GM12872 (cell line): ENCODE data around the gene KCNK15.

Experiments
- TF ChIP-seq, protein P1 (sequence below): IDR thresholded peaks from 3 replicates; pipeline ENCODE4 v1.5.1; 2011; ENCODE audit warnings: low read depth, mild to moderate bottlenecking, low read length, moderate library complexity; ENCODE audit not compliant: insufficient read depth

Gene KCNK15

DNA sequence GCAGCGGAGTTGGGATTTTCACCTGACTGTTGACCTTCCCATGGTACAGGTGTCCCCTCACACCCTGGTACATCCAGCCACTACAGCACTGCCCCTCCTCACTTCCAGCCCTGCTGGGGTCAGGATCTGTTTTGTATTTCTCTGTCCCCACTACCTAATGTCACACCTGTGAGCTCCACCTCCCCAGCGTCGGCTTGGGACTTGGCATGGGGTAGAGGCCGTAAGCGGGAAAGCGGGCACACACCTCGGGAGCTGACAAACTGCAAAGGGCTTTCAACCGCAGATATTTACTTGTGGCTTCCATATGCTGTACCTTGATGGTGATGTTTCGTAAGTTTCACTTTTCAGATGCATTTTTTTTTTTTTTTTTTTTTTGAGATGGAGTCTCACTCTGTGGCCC is 35.9 kb upstream of the KCNK15 start:
- TF ChIP-seq, protein P1, sequence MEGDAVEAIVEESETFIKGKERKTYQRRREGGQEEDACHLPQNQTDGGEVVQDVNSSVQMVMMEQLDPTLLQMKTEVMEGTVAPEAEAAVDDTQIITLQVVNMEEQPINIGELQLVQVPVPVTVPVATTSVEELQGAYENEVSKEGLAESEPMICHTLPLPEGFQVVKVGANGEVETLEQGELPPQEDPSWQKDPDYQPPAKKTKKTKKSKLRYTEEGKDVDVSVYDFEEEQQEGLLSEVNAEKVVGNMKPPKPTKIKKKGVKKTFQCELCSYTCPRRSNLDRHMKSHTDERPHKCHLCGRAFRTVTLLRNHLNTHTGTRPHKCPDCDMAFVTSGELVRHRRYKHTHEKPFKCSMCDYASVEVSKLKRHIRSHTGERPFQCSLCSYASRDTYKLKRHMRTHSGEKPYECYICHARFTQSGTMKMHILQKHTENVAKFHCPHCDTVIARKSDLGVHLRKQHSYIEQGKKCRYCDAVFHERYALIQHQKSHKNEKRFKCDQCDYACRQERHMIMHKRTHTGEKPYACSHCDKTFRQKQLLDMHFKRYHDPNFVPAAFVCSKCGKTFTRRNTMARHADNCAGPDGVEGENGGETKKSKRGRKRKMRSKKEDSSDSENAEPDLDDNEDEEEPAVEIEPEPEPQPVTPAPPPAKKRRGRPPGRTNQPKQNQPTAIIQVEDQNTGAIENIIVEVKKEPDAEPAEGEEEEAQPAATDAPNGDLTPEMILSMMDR = no peak

DNA sequence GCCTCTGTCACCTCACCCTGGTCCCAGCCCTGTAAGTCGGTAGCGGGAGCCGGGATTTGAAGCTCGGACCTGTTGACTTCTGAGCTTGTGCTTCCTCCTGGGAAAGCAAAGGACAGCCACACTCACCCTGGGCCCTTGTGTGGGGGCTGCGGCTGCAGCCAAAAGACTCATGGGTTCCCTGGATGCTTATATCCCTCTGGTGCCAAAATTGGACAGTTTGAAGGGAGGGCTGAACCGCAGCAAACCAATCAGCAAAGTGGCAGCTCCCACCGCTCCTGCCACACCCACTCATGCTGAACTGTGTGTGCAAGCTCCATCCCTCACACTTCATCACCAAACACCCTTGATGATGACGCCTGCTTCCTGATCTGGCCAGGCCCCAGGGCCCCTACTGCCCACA is 34.4 kb upstream of the KCNK15 start:
- TF ChIP-seq, protein P1 = no peak

DNA sequence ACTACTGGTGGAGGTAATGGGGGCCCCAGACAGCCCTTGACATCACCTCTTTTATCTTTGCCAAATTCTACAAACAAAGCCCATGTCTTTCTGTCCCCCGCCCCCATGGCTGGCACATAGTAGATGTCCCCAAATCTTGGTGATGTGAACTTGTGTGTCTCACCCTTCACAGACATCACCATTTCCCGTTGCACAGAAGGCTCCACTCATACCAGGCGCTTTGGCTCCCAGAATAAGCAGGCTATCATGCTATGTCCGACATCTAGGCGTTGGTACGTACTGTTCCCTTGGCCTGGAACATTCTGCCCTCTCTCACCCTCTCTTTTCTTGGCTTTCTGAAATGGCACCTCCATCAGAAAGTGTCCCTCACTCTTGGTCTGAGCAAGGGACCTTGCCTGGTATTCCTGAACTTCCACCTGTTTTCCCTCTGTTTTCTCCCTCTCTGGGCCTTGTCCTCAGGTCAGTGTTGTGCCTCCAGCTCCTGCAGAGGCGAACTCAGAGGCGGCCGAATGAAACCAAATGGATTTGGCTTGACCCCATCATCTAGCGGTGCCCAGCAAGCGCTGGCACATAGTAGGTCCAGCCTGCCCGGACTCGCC is 31.5 kb upstream of the KCNK15 start:
- TF ChIP-seq, protein P1 = no peak

DNA sequence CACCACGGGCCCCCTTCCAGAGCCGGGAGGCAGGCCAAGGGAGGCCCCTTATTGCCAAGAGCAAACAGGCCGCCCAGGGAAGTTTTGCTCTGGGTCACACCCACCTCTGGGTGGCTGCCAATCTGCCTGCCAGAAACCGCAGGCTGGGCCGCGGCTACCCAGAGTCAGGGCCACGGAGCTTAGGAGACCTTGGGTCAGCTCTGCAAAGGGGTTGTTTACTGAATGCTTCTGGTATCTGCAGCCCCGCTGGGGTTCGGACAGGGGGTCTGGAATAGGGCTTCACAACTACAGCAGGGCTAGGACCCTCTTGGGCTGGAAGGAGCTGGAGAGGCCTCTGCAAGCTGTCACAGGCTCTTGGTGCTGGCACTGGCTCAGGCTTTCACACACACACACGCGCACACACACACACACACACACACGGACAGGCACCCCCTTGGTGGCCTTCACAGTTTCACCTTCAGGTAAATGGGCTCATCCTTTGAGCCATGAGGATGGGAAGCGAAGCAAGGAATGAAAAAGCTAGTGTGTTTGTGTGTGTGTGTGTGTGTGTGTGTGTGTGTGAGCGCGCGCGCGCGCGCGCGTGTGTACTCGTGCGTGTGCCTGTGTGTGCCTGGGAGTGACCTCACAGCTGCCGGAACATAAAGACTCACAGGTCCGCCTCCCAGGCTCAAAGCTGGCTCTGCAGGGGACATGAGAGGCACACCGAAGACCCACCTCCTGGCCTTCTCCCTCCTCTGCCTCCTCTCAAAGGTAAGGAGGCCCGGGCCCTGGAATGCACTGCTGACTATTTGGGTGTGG is 30.8 kb upstream of the KCNK15 start, which contains the start of gene CCN5:
CCN5 (plus strand) TSS at position 669 of the 798 bp plus-strand sequence; CDS start at position 691, 22 bp downstream.
- TF ChIP-seq, protein P1 = no peak

DNA sequence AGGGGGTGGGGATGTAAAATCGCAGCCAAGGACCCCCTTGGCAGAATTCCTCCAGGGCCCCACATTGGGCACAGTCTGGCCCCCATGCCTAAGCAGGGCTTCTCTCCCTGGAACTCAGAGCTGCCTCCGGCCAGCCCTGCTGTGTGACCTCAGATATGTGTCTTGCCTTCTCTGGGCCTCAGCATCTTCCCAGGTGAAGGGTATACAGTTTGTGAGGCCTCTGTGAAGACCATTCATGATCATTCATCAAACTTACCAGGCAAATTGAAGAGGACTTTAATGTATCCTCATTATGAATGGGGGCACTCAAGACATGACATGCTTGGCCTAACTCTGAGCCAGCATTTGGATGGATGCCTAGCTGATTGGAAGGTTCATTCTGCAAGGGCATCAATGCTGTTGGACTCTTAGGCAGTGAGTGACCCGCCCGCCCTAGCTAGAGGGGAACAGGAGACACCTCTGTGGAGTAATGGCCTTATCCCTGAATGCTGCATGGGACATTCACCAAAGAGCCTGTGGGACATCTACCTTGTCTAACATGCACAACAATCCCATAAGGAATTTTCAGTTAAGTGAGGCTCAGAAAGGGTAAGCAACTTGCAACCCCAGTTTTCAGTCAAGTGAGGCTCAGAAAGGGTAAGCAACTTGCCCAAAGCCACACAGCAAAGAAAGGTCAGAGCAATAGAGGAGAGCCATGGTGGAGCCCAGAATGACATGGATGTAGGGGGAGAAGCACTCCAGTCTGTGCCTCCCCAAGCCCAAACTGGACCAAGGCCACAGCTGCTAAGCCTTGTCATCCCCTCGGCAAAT is 30.0 kb upstream of the KCNK15 start:
- TF ChIP-seq, protein P1 = no peak

DNA sequence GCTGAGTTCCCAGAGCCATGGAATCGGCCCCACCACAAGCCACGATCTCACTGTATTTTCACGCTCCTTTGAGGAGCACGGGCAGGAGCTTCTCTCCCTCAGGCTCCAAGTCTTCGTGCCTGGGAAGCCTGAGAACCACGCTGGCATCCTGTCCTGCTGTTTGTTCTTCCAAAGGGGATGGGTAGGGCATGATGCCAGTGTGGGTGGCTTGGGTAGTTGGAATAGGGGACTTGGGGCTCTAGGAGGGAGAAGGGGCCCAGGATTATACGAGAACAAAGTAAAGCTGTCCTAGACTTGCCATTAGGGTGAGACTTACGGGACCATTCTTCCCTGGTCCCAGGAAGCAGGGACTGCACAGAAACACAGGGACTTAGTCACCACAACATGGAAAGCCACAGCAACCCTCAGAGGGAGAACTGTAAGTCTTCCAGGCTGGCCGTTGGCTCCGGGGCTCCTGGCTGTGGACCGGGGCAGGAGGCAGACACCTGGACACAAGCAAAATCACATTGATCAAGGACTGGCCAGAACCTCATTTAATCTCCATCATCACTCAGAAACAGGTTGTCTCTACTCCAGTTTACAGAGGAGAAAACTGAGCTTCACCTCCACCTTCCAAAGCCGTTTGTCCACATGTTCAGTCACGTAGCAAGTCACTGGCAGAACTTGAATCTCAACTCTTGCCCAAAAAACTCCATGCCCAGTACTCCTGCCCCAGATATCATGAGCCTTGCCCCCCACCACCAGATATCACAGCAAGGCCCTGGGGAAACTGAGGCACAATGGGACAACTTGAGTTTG is 29.2 kb upstream of the KCNK15 start:
- TF ChIP-seq, protein P1 = no peak
